ENCODE data around the gene PDE4B.
"Not testable (repeated sequence)": the region's sequence is repeated elsewhere in the genome, so short reads cannot be mapped to it uniquely, and the experiment has no call there.

The PDE4B gene

GRCh38 chr1:65814752-65815151 lies 22.1 kb downstream of the PDE4B start:
- DNase-seq (ENCODE audit: low read depth in 2 of 2) = no peak

- DNase-seq (ENCODE audit: low read depth in 2 of 2) = no peak
These were observed 25.2 kb downstream of the PDE4B start for GRCh38 chr1:65817891-65818290.

GRCh38 chr1:65818966-65819365 lies 26.3 kb downstream of the PDE4B start:
- no peak for DNase-seq (ENCODE audit: low read depth in 2 of 2)

GRCh38 chr1:65820983-65821382 lies 28.3 kb downstream of the PDE4B start:
- DNase-seq (ENCODE audit: low read depth in 2 of 2) = peak; percentile 70 to 73

GRCh38 chr1:65821386-65821785 lies 28.7 kb downstream of the PDE4B start:
- DNase-seq (ENCODE audit: low read depth in 2 of 2) = no peak

GRCh38 chr1:65824103-65824502 lies 31.4 kb downstream of the PDE4B start:
- DNase-seq (ENCODE audit: low read depth in 2 of 2) = no peak

- peak; percentile 61 to 65 for DNase-seq (ENCODE audit: low read depth in 2 of 2)
These were observed 33.0 kb downstream of the PDE4B start for GRCh38 chr1:65825741-65826140.

- DNase-seq (ENCODE audit: low read depth in 2 of 2) = no peak
These were observed 34.1 kb downstream of the PDE4B start for GRCh38 chr1:65826782-65827181.

GRCh38 chr1:65827346-65827745 lies 34.7 kb downstream of the PDE4B start:
- no peak for DNase-seq (ENCODE audit: low read depth in 2 of 2)

GRCh38 chr1:65830306-65830705 lies 37.6 kb downstream of the PDE4B start:
- DNase-seq (ENCODE audit: low read depth in 2 of 2) = no peak

GRCh38 chr1:65832296-65832695 lies 39.6 kb downstream of the PDE4B start:
- DNase-seq (ENCODE audit: low read depth in 2 of 2) = peak; percentile 29 to 40

GRCh38 chr1:65836686-65837085 lies 44.0 kb downstream of the PDE4B start:
- no peak for DNase-seq (ENCODE audit: low read depth in 2 of 2)

- no peak for DNase-seq (ENCODE audit: low read depth in 2 of 2)
These were observed 48.0 kb downstream of the PDE4B start for GRCh38 chr1:65840683-65841082.

GRCh38 chr1:65844296-65844695 lies 51.6 kb downstream of the PDE4B start:
- no peak for DNase-seq (ENCODE audit: low read depth in 2 of 2)

GRCh38 chr1:65844821-65845534 lies 52.3 kb downstream of the PDE4B start:
- no peak for DNase-seq (ENCODE audit: low read depth in 2 of 2)

GRCh38 chr1:65845535-65846060 lies 52.9 kb downstream of the PDE4B start:
- DNase-seq (ENCODE audit: low read depth in 2 of 2) = no peak

- DNase-seq (ENCODE audit: low read depth in 2 of 2) = no peak
These were observed 54.2 kb downstream of the PDE4B start for GRCh38 chr1:65846866-65847265.

GRCh38 chr1:65850281-65850680 lies 57.6 kb downstream of the PDE4B start:
- DNase-seq (ENCODE audit: low read depth in 2 of 2) = no peak

- not testable (repeated sequence) for DNase-seq (ENCODE audit: low read depth in 2 of 2)
These were observed 63.9 kb downstream of the PDE4B start for GRCh38 chr1:65856591-65856990.

GRCh38 chr1:65866439-65866838 lies 73.7 kb downstream of the PDE4B start:
- DNase-seq (ENCODE audit: low read depth in 2 of 2) = no peak

GRCh38 chr1:65872301-65872700 lies 79.6 kb downstream of the PDE4B start:
- no peak for DNase-seq (ENCODE audit: low read depth in 2 of 2)

GRCh38 chr1:65878342-65878741 lies 85.6 kb downstream of the PDE4B start:
- DNase-seq (ENCODE audit: low read depth in 2 of 2) = not testable (repeated sequence)

GRCh38 chr1:65880611-65881010 lies 87.9 kb downstream of the PDE4B start:
- no peak for DNase-seq (ENCODE audit: low read depth in 2 of 2)

Data from fibroblast of skin of left quadriceps (primary cell).